HEK293T (cell line): ENCODE data around the gene TADA1.

Experiments
- CTCF ChIA-PET: fragments of 350-600 bp; formaldehyde crosslinking; extraction: SDS; loops from one replicate; lab custom pipeline; 2021; ENCODE audit warnings: antibody characterized with exemption, inconsistent platforms; lab: Yijun Ruan, JAX
- POLR2A ChIA-PET: fragments of 350-600 bp; formaldehyde crosslinking; extraction: SDS; loops from one replicate; lab custom pipeline; 2020; ENCODE audit warnings: antibody characterized with exemption, inconsistent platforms; lab: Yijun Ruan, JAX
- DNase-seq: peaks from one replicate; pipeline ENCODE4 v3.0.0; 2012; ENCODE audit warnings: mixed read lengths; ENCODE audit errors: extremely low spot score
- ARNT ChIP-seq: fragments of 450-650 bp; IDR thresholded peaks from 2 replicates; pipeline ENCODE4 v1.6.1; 2017; ENCODE audit warnings: mild to moderate bottlenecking
- BHLHE40 ChIP-seq: fragments of 450-650 bp; IDR thresholded peaks from 2 replicates; pipeline ENCODE4 v1.6.1; 2016; ENCODE audit warnings: mild to moderate bottlenecking, moderate library complexity, borderline replicate concordance
- CTBP1 ChIP-seq: fragments of 450-650 bp; IDR thresholded peaks from 2 replicates; pipeline ENCODE4 v1.6.1; 2016; ENCODE audit warnings: borderline replicate concordance
- ELF4 ChIP-seq: fragments of 450-650 bp; IDR thresholded peaks from 2 replicates; pipeline ENCODE4 v1.6.1; 2017; ENCODE audit warnings: antibody characterized with exemption
- FOXA1 ChIP-seq: fragments of 450-650 bp; IDR thresholded peaks from 2 replicates; pipeline ENCODE4 v1.6.1; 2016; ENCODE audit warnings: mild to moderate bottlenecking
- FOXK2 ChIP-seq: fragments of 450-650 bp; IDR thresholded peaks from 2 replicates; pipeline ENCODE4 v1.6.1; 2016; ENCODE audit warnings: mild to moderate bottlenecking
- FOXM1 ChIP-seq: fragments of 450-650 bp; IDR thresholded peaks from 2 replicates; pipeline ENCODE4 v1.6.1; 2017; ENCODE audit warnings: mild to moderate bottlenecking, borderline replicate concordance
- HDGF ChIP-seq: fragments of 450-650 bp; IDR thresholded peaks from 2 replicates; pipeline ENCODE4 v1.6.1; 2017; ENCODE audit warnings: antibody characterized with exemption, borderline replicate concordance
- L3MBTL2 ChIP-seq: fragments of 450-650 bp; conservative IDR thresholded peaks from 2 replicates; pipeline ENCODE4 v1.6.1; 2016; ENCODE audit warnings: mild to moderate bottlenecking
- LEF1 ChIP-seq: fragments of 450-650 bp; IDR thresholded peaks from 2 replicates; pipeline ENCODE4 v1.6.1; 2017; ENCODE audit warnings: mild to moderate bottlenecking, borderline replicate concordance
- NFRKB ChIP-seq: fragments of 450-650 bp; IDR thresholded peaks from 2 replicates; pipeline ENCODE4 v1.6.1; 2016; ENCODE audit warnings: mild to moderate bottlenecking, moderate library complexity
- SP1 ChIP-seq: fragments of 450-650 bp; IDR thresholded peaks from 2 replicates; pipeline ENCODE4 v1.6.1; 2017
- SUZ12 ChIP-seq: fragments of 450-650 bp; IDR thresholded peaks from 2 replicates; pipeline ENCODE4 v1.6.1; 2016; ENCODE audit warnings: mild to moderate bottlenecking
- TARDBP ChIP-seq: fragments of 450-650 bp; IDR thresholded peaks from 2 replicates; pipeline ENCODE4 v1.6.1; 2016
- ZNF384 ChIP-seq: fragments of 450-650 bp; IDR thresholded peaks from 2 replicates; pipeline ENCODE4 v1.6.1; 2016
- TF ChIP-seq, protein P1 (sequence below): fragments of 450-650 bp; IDR thresholded peaks from 2 replicates; pipeline ENCODE4 v1.6.1; 2016

Gene TADA1

GRCh38 chr1:166903232-166903631 lies 27.2 kb upstream of the TADA1 start:
- ChIA-PET CTCF (no interaction called here), POLR2A (no interaction called here)
- TF ChIP-seq HDGF (no peak), FOXA1 (no peak), ARNT (no peak), NFRKB (no peak), SP1 (no peak), LEF1 (no peak), SUZ12 (no peak), FOXM1 (no peak), FOXK2 (no peak), TARDBP (no peak), ELF4 (no peak), CTBP1 (no peak)
- TF ChIP-seq, protein P1, sequence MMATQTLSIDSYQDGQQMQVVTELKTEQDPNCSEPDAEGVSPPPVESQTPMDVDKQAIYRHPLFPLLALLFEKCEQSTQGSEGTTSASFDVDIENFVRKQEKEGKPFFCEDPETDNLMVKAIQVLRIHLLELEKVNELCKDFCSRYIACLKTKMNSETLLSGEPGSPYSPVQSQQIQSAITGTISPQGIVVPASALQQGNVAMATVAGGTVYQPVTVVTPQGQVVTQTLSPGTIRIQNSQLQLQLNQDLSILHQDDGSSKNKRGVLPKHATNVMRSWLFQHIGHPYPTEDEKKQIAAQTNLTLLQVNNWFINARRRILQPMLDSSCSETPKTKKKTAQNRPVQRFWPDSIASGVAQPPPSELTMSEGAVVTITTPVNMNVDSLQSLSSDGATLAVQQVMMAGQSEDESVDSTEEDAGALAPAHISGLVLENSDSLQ, result no peak
- DNase-seq, result no peak

DNA sequence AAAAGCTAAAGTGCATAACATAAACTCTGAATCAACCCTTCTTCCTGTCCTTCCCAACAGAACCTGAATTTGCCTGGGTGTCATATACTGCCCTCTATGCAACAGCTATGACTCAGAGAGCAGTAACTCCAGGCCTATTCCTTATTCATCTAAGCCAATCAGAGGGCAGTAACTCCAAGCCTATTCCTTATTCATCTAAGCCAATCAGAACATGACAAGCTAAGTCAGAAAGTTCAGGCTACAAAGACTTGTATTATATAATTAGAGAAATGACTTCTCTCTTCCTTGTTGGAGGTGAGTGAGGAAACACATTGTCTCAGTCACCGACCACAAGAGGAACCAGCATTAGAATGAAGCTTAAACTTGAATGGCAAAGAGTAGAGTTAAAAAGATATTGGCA lies 26.2 kb upstream of the TADA1 start:
- TF ChIP-seq BHLHE40 (no peak), SUZ12 (no peak), ARNT (no peak), ZNF384 (no peak), TARDBP (no peak), ELF4 (no peak), FOXK2 (no peak), FOXA1 (no peak), FOXM1 (no peak), L3MBTL2 (no peak), SP1 (no peak), NFRKB (no peak)
- TF ChIP-seq, protein P1, result no peak
- DNase-seq, result no peak
- ChIA-PET POLR2A (no interaction called here), CTCF (interaction anchor here (1.5 kb wide), 1 partner anchor 8 kb away, joined by 4 read pairs; no protein-coding TSS in a partner anchor)

DNA sequence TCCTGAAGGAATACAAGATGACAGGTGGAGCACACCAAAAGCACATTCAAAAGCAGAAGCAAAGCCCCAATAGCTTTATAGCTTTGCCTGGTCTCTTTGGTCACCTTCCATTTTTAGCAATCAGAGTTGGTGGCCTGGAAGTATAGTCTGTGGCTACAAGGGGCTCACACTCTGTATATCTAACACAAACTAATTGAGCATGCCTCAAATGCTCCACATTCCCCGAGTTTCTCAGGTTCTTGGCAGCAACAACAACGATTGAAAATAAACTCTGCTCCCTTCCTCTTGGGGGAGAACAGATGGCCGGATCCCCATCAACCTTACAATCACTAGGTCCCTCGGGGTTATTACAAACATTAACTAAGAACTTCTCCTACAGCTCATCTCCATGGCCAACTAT lies 24.9 kb upstream of the TADA1 start:
- CTCF ChIA-PET, result interaction anchor here (0.7 to 1.5 kb wide), 4 partner anchors 8 to 159 kb away, joined by 3 to 4 read pairs (median 3); no protein-coding TSS in a partner anchor
- POLR2A ChIA-PET, result interaction anchor here (2.2 kb wide), 1 partner anchor 25 kb away, joined by 5 read pairs; the partner anchor contains the start of gene TADA1
- DNase-seq, result no peak
- no peak for TF ChIP-seq SP1
- TF ChIP-seq ARNT, result no peak
- no peak for TF ChIP-seq TARDBP
- TF ChIP-seq FOXK2, result no peak
- TF ChIP-seq ZNF384, result no peak
- no peak for TF ChIP-seq FOXM1
- TF ChIP-seq FOXA1, result no peak
- TF ChIP-seq, protein P1, result no peak
- no peak for TF ChIP-seq NFRKB
- no peak for TF ChIP-seq CTBP1
- TF ChIP-seq HDGF, result no peak
- TF ChIP-seq ELF4, result no peak
- no peak for TF ChIP-seq SUZ12
- TF ChIP-seq LEF1, result no peak
- TF ChIP-seq L3MBTL2, result no peak
- no peak for TF ChIP-seq BHLHE40

DNA sequence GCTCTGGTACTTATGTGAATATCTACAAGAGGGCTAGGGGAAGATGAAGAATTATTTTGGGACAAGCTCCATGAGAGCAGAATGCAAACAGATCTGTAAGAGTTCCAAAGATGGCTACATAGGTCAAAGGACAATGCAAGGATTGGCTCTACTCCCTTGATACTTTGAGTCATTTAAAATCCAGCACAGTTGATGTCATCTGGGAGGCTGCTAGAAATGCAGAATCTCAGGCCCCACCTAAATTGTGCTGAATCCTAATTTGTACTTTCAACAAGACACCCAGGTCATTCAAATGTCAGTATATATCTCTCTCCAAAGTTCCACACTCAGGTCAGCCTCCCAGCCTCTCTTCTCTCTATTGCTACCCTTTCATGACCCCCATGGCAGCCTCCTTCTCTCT lies 23.7 kb upstream of the TADA1 start:
- TF ChIP-seq ZNF384 (no peak), ELF4 (no peak), FOXK2 (no peak), LEF1 (no peak), L3MBTL2 (no peak), SP1 (no peak), FOXM1 (no peak), ARNT (no peak)
- POLR2A ChIA-PET, result interaction anchor here (2.2 kb wide), 1 partner anchor 24 kb away, joined by 5 read pairs; the partner anchor contains the start of gene TADA1
- DNase-seq, result no peak
- CTCF ChIA-PET, result interaction anchor here (1.3 kb wide), 1 partner anchor 9 kb away, joined by 3 read pairs; no protein-coding TSS in a partner anchor

- POLR2A ChIA-PET, result no interaction called here
- DNase-seq, result no peak
- CTCF ChIA-PET, result no interaction called here
- TF ChIP-seq TARDBP (no peak), NFRKB (no peak), SUZ12 (no peak)
These were observed 19.7 kb upstream of the TADA1 start for GRCh38 chr1:166895766-166896165.

DNA sequence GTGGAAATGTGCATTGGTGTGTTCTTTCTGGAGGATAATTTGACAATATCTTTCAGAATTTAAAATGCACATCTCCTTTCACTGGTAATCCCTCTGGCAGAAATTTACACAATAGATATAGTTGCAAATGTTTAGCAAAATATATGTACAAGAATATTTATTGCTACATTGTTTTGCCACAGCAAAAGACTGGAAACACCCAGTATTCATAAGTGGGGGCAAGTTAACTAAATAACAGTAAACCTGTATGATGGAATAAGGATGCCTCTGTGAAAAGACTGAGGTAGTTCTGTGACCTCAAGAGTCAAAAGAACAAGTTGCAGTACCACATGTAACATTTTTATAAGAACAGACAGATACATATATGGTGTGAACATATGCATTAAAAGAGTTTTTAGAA lies 13.7 kb upstream of the TADA1 start:
- ChIA-PET CTCF (no interaction called here), POLR2A (no interaction called here)
- no peak for DNase-seq
- TF ChIP-seq BHLHE40 (no peak), CTBP1 (no peak), ZNF384 (no peak), FOXM1 (no peak), LEF1 (no peak), HDGF (no peak), FOXA1 (no peak)
- TF ChIP-seq, protein P1, result no peak
